ENCODE measurements around the gene CENPB.

The CENPB gene

DNA sequence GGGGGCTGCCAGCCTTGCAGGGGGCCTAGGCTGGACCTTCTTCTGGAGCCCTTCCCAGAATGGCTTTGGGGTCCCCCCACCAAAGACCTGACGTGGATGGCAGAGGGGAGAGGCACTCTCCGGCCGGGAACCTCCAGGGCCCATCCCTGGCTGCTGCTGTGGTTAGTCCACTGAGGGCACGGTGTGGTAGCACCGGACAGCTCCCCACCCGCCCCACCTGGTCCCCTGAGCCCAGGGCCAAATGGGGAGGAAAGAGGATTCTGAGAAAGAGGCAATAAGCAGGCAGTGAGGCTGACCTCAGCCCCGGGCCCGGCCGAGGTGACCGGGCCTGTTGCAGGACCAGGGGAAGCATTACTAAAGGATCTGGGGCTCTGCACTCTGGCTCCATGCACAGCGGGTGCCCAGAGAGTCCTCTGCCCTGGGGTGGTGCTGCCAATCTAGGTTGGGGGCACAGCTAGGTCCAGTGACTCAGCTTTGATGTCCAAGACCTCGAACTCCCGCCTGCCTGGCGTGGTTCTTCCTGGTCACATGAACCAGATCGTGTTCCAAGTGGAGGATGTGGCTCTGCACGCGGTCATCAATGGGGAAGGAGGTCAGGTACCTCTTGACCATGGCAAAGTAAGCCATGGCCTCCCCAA lies 2.2 kb downstream of the CENPB start:
- Histone ChIP-seq H3K27me3 (ENCODE audit: control insufficient read depth, insufficient read depth, low read length) (peaks cover 34% of the 10 kb centered on the region), H3K4me3 (ENCODE audit: low read depth, low read length) (no peak overlapping the region), H3K4me1 (ENCODE audit: control insufficient read depth, insufficient read depth, low read length) (peaks cover 2% of the 10 kb centered on the region), H3K9ac (ENCODE audit: low read depth, low read length) (no peak overlapping the region), H3K36me3 (ENCODE audit: control insufficient read depth, insufficient read depth, low read length) (peaks cover 4% of the 10 kb centered on the region), H3K9me3 (ENCODE audit: control insufficient read depth, insufficient read depth, low read length) (no peaks in the 10 kb centered on the region)

GRCh38 chr20:3783511-3784195 lies 2.9 kb downstream of the CENPB start:
- peaks cover 4% of the 10 kb centered on the region for H3K36me3 ChIP-seq (ENCODE audit: control insufficient read depth, insufficient read depth, low read length)
- no peak overlapping the region for H3K9ac ChIP-seq (ENCODE audit: low read depth, low read length)
- H3K27me3 ChIP-seq (ENCODE audit: control insufficient read depth, insufficient read depth, low read length), result peaks cover 37% of the 10 kb centered on the region
- H3K4me3 ChIP-seq (ENCODE audit: low read depth, low read length), result no peak overlapping the region
- no peaks in the 10 kb centered on the region for H3K9me3 ChIP-seq (ENCODE audit: control insufficient read depth, insufficient read depth, low read length)
- peaks cover 5% of the 10 kb centered on the region for H3K4me1 ChIP-seq (ENCODE audit: control insufficient read depth, insufficient read depth, low read length)

GRCh38 chr20:3783068-3783489 lies 3.5 kb downstream of the CENPB start:
- H3K4me3 ChIP-seq (ENCODE audit: low read depth, low read length), result no peak overlapping the region
- H3K27me3 ChIP-seq (ENCODE audit: control insufficient read depth, insufficient read depth, low read length), result peaks cover 37% of the 10 kb centered on the region
- H3K9me3 ChIP-seq (ENCODE audit: control insufficient read depth, insufficient read depth, low read length), result no peaks in the 10 kb centered on the region
- no peak overlapping the region for H3K9ac ChIP-seq (ENCODE audit: low read depth, low read length)
- peaks cover 5% of the 10 kb centered on the region for H3K4me1 ChIP-seq (ENCODE audit: control insufficient read depth, insufficient read depth, low read length)
- peaks cover 4% of the 10 kb centered on the region for H3K36me3 ChIP-seq (ENCODE audit: control insufficient read depth, insufficient read depth, low read length)

GRCh38 chr20:3782597-3782996 lies 3.9 kb downstream of the CENPB start:
- no peaks in the 10 kb centered on the region for H3K9me3 ChIP-seq (ENCODE audit: control insufficient read depth, insufficient read depth, low read length)
- H3K36me3 ChIP-seq (ENCODE audit: control insufficient read depth, insufficient read depth, low read length), result peaks cover 4% of the 10 kb centered on the region
- peaks cover 35% of the 10 kb centered on the region for H3K27me3 ChIP-seq (ENCODE audit: control insufficient read depth, insufficient read depth, low read length)
- peaks cover 5% of the 10 kb centered on the region for H3K4me1 ChIP-seq (ENCODE audit: control insufficient read depth, insufficient read depth, low read length)
- no peak overlapping the region for H3K9ac ChIP-seq (ENCODE audit: low read depth, low read length)
- H3K4me3 ChIP-seq (ENCODE audit: low read depth, low read length), result no peak overlapping the region

DNA sequence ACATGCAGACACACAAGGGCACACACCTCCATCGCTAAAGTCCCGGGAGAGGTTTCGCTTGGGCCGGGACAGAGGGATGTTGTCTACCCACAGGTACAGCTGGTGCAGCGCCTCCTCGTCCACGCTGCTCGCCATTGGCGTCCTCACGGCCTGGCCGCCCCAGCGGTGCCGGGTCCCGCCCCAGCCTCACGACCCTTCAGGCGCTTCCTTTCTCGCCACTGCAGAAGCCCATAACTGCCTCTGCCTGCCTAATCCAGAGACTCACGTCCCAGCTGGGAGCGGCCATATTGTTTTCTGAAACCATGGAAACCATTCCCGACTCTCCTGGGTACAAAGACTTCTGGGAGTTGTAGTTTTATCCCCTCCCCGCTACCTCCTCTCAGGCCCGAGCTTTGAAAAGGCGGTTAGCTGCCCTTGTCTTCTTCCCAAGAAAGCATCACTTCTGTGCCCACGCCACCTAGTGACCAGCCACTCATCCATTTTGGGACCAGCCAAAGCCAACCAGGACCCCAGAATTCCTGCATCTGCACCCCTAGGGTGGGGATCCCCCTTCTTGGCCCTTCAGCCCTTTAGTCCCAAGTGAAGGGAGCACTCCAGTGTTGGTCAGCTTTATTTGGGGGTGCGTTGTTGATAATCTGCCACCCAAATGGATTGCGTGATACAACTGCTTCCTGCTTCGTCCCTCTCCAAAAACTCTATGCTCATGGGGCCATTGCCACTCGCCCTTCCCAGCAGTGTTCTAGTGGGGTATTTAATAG lies 5.2 kb downstream of the CENPB start, which contains the start of gene SPEF1:
Gene SPEF1 (minus strand): TSS at position 296 of the 758 bp plus-strand sequence. CDS start 161 bp downstream, at position 135.
- Histone ChIP-seq H3K36me3 (ENCODE audit: control insufficient read depth, insufficient read depth, low read length) (peaks cover 4% of the 10 kb centered on the region), H3K9me3 (ENCODE audit: control insufficient read depth, insufficient read depth, low read length) (no peaks in the 10 kb centered on the region), H3K27me3 (ENCODE audit: control insufficient read depth, insufficient read depth, low read length) (peaks cover 43% of the 10 kb centered on the region), H3K4me1 (ENCODE audit: control insufficient read depth, insufficient read depth, low read length) (peaks cover 5% of the 10 kb centered on the region), H3K4me3 (ENCODE audit: low read depth, low read length) (peak within 1 kb of the TSS; percentile 50), H3K9ac (ENCODE audit: low read depth, low read length) (no peak within 1 kb of the TSS)

- Histone ChIP-seq H3K36me3 (ENCODE audit: control insufficient read depth, insufficient read depth, low read length) (no peaks in the 10 kb centered on the region), H3K9ac (ENCODE audit: low read depth, low read length) (no peak overlapping the region), H3K27me3 (ENCODE audit: control insufficient read depth, insufficient read depth, low read length) (peaks cover 56% of the 10 kb centered on the region), H3K9me3 (ENCODE audit: control insufficient read depth, insufficient read depth, low read length) (no peaks in the 10 kb centered on the region), H3K4me1 (ENCODE audit: control insufficient read depth, insufficient read depth, low read length) (peaks cover 5% of the 10 kb centered on the region), H3K4me3 (ENCODE audit: low read depth, low read length) (peak overlapping the region; percentile 75)
These were observed 7.6 kb downstream of the CENPB start for GRCh38 chr20:3778976-3779375.

GRCh38 chr20:3777716-3778629 lies 8.6 kb downstream of the CENPB start:
- Histone ChIP-seq H3K27me3 (ENCODE audit: control insufficient read depth, insufficient read depth, low read length) (peaks cover 56% of the 10 kb centered on the region), H3K9ac (ENCODE audit: low read depth, low read length) (peak overlapping the region; percentile 37), H3K9me3 (ENCODE audit: control insufficient read depth, insufficient read depth, low read length) (no peaks in the 10 kb centered on the region), H3K36me3 (ENCODE audit: control insufficient read depth, insufficient read depth, low read length) (no peaks in the 10 kb centered on the region), H3K4me1 (ENCODE audit: control insufficient read depth, insufficient read depth, low read length) (peaks cover 5% of the 10 kb centered on the region), H3K4me3 (ENCODE audit: low read depth, low read length) (peak overlapping the region; percentile 75)

DNA sequence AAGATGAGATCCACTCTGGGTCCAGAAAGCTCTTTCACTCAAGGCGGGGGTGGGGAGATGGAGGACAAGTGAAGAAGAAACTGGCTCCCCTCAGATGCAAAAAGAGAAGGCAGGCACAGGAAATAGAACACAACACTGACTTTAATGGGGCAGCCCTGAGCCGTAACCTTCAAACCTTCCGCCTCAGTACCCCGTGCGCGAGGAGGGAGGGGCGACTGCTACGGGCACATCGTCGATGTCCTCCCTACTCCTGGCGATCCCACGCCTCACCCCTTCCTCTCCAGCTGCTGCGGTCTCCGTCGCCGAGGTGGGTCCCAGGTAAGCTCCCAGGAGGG lies 9.2 kb downstream of the CENPB start:
- H3K36me3 ChIP-seq (ENCODE audit: control insufficient read depth, insufficient read depth, low read length), result no peaks in the 10 kb centered on the region
- peak overlapping the region; percentile 37 for H3K9ac ChIP-seq (ENCODE audit: low read depth, low read length)
- peaks cover 5% of the 10 kb centered on the region for H3K4me1 ChIP-seq (ENCODE audit: control insufficient read depth, insufficient read depth, low read length)
- peaks cover 56% of the 10 kb centered on the region for H3K27me3 ChIP-seq (ENCODE audit: control insufficient read depth, insufficient read depth, low read length)
- H3K9me3 ChIP-seq (ENCODE audit: control insufficient read depth, insufficient read depth, low read length), result no peaks in the 10 kb centered on the region
- H3K4me3 ChIP-seq (ENCODE audit: low read depth, low read length), result peak overlapping the region; percentile 75

DNA sequence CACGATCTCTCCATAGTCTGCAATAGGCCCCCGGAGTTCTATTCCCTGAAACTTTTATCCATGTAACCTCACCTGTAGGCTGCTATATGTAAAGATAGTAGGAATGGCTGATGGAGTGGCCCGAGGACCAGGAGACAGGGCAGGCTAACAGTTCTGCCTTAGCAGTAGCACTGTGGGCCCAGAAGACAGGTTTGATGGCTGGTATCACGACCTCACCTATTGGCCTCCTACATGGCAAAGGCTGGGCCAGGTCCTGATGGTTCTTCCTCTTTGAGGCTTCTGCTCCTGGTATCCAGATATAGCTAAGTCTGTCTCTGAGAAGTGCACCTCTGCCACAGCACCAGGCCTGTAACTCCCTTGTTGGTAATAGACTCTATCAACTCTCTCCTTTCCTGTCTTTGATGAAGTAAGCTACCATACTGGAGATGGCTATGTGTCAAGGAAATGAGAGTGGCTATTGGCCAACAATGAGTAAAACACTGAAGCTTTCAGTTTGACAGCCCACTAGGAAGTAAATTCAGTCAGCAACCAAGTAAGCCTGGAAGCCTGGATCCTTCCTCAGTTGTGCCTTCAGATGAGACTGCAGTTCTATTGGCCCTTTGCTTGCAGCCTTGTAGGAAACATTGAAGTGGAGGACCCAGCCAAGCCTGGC lies 11.0 kb downstream of the CENPB start:
- H3K9me3 ChIP-seq (ENCODE audit: control insufficient read depth, insufficient read depth, low read length), result no peaks in the 10 kb centered on the region
- no peak overlapping the region for H3K9ac ChIP-seq (ENCODE audit: low read depth, low read length)
- H3K4me3 ChIP-seq (ENCODE audit: low read depth, low read length), result no peak overlapping the region
- H3K4me1 ChIP-seq (ENCODE audit: control insufficient read depth, insufficient read depth, low read length), result peaks cover 2% of the 10 kb centered on the region
- H3K36me3 ChIP-seq (ENCODE audit: control insufficient read depth, insufficient read depth, low read length), result no peaks in the 10 kb centered on the region
- peaks cover 52% of the 10 kb centered on the region for H3K27me3 ChIP-seq (ENCODE audit: control insufficient read depth, insufficient read depth, low read length)

DNA sequence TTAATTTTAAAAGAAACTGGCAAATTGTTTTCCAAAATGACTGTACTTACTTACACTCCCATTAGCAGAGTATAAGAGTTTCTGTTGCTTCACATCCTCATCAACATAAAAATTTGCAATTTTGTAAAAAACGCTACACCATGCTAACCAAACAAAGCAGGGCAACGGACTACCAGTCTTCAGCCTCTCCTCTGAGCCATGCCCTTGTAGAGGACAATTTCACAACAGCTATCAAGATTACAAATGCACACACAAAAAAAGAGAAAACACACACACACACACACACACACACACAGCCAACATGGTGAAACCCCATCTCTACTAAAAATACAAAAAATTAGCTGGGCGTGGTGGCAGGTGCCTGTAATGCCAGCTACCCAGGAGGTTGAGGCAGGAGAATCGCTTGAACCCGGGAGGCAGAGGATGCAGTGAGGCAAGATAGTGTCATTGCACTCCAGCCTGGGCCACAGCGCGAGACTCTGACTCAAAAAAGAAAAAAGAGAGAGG lies 14.9 kb downstream of the CENPB start:
- Histone ChIP-seq H3K9ac (ENCODE audit: low read depth, low read length) (no peak overlapping the region), H3K9me3 (ENCODE audit: control insufficient read depth, insufficient read depth, low read length) (no peaks in the 10 kb centered on the region), H3K27me3 (ENCODE audit: control insufficient read depth, insufficient read depth, low read length) (peaks cover 22% of the 10 kb centered on the region), H3K4me1 (ENCODE audit: control insufficient read depth, insufficient read depth, low read length) (peaks cover 3% of the 10 kb centered on the region), H3K36me3 (ENCODE audit: control insufficient read depth, insufficient read depth, low read length) (no peaks in the 10 kb centered on the region), H3K4me3 (ENCODE audit: low read depth, low read length) (no peak overlapping the region)

Data from iPS-15b (cell line).